ENCODE measurements around the gene SERINC5. TPM values are rescaled to one million over a fixed set of nuclear protein-coding genes. Genes with fewer than 3 reads are reported as not detected.
A peak's percentile ranks its signal among the peaks of the same experiment; 100 is the strongest.

Gene SERINC5
- total and polyA plus RNA-seq, 12 donors = 2.3 to 21.9 (median 14.8) TPM

DNA sequence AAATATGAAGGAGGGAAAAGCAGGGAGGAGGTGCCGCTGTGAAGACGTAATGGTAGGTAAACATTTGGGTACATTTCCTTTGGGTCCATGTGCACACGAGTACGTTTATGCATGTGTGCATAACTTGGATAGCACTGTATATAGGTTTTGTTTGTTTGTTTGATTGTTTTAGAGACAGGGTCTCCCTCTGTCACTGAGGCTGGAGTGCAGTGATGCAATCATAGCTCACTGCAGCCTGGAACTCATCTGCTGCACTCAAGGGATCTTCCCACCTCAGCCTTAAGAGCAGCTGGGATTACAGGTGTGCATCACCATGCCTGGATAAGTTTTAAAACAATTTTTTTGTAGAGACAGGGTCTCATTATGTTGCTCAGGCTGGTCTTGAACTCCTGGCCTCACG lies 126.7 kb downstream of the SERINC5 start:
- H3K9me3 ChIP-seq = peaks cover 0 to 5% (median 0%) of the 10 kb centered on the region in 11 donors
- H3K27ac ChIP-seq = no peak overlapping the region
- ATAC-seq (no peak), DNase-seq (no peak)
- no peaks in the 10 kb centered on the region for H3K36me3 ChIP-seq
- no peaks in the 10 kb centered on the region for H3K27me3 ChIP-seq
- intact Hi-C loops (cut with DNase I) = no loop called here
- H3K4me3 ChIP-seq = no peak overlapping the region
- peaks cover 0 to 45% (median 2%) of the 10 kb centered on the region in 9 donors for H3K4me1 ChIP-seq
- WGBS, 2 donors = 93 to 95% methylated on average over 5 of the region's 5 CpGs
- TF ChIP-seq, protein P1, sequence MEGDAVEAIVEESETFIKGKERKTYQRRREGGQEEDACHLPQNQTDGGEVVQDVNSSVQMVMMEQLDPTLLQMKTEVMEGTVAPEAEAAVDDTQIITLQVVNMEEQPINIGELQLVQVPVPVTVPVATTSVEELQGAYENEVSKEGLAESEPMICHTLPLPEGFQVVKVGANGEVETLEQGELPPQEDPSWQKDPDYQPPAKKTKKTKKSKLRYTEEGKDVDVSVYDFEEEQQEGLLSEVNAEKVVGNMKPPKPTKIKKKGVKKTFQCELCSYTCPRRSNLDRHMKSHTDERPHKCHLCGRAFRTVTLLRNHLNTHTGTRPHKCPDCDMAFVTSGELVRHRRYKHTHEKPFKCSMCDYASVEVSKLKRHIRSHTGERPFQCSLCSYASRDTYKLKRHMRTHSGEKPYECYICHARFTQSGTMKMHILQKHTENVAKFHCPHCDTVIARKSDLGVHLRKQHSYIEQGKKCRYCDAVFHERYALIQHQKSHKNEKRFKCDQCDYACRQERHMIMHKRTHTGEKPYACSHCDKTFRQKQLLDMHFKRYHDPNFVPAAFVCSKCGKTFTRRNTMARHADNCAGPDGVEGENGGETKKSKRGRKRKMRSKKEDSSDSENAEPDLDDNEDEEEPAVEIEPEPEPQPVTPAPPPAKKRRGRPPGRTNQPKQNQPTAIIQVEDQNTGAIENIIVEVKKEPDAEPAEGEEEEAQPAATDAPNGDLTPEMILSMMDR (IDR thresholded peaks at IDR 0.05) = no peak

DNA sequence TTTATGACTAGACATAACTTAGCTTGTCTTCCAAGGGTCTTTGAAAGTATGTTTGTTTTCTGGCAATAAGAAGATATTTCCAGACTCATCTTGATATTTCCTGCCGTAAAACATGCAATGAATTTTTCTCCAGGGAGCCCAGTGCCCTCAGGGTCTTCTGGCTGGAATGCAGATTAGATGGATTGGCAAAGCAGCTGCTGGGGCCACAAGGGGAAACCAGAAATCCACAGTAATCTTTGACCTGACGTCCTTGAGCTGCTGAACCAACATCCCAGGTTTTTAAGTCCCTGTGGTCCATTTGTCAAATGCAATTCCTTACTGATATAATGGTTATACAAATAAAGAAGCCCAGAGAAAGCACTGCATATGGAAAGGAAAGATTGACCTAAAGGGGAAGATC lies 127.7 kb downstream of the SERINC5 start:
- H3K9me3 ChIP-seq = peaks cover 0 to 5% (median 0%) of the 10 kb centered on the region in 11 donors
- H3K36me3 ChIP-seq = no peaks in the 10 kb centered on the region
- WGBS, 2 donors = 34 to 35% methylated on average over 2 of the region's 2 CpGs
- H3K27me3 ChIP-seq = no peaks in the 10 kb centered on the region
- intact Hi-C loops (cut with DNase I) = no loop called here
- H3K4me3 ChIP-seq = no peak overlapping the region
- no peak overlapping the region for H3K27ac ChIP-seq
- DNase-seq = no peak
- peaks cover 0 to 53% (median 0%) of the 10 kb centered on the region in 9 donors for H3K4me1 ChIP-seq
- no peak for ATAC-seq
- TF ChIP-seq, protein P1 (IDR thresholded peaks at IDR 0.05) = no peak

GRCh38 chr5:80127116-80127552 lies 128.7 kb downstream of the SERINC5 start:
- Histone ChIP-seq H3K4me1 (peaks cover 0 to 60% (median 0%) of the 10 kb centered on the region in 9 donors), H3K27me3 (no peaks in the 10 kb centered on the region), H3K27ac (no peak overlapping the region), H3K9me3 (peaks cover 0 to 5% (median 0%) of the 10 kb centered on the region in 11 donors), H3K4me3 (no peak overlapping the region), H3K36me3 (no peaks in the 10 kb centered on the region)
- 89 to 94% methylated on average over 4 of the region's 4 CpGs for WGBS, 2 donors
- no peak for DNase-seq
- TF ChIP-seq, protein P1 (IDR thresholded peaks at IDR 0.05) = no peak
- peak in 5 of 8 donors; percentile 14 to 71 (median 56) for ATAC-seq
- intact Hi-C loops (cut with DNase I) = no loop called here

GRCh38 chr5:80125962-80126480 lies 129.8 kb downstream of the SERINC5 start:
- Histone ChIP-seq H3K4me3 (no peak overlapping the region), H3K36me3 (no peaks in the 10 kb centered on the region), H3K27me3 (no peaks in the 10 kb centered on the region), H3K9me3 (peaks cover 0 to 5% (median 0%) of the 10 kb centered on the region in 11 donors), H3K27ac (peak overlapping the region in 1 of 10 donors; percentile 75), H3K4me1 (peaks cover 0 to 64% (median 0%) of the 10 kb centered on the region in 9 donors)
- intact Hi-C loops (cut with DNase I) = no loop called here
- no peak for DNase-seq
- ATAC-seq = peak in 7 of 8 donors; percentile 54 to 73 (median 65)
- 64 to 73% methylated on average over 4 of the region's 4 CpGs for WGBS, 2 donors
- TF ChIP-seq, protein P1 (IDR thresholded peaks at IDR 0.05) = peak in 1 of 9 donors; percentile 18
